HepG2 (cell line): Measurements from ENCODE around the gene PLEKHA5. TPM values are rescaled to one million over a fixed set of nuclear protein-coding genes. Genes with fewer than 3 reads are reported as not detected.

Source experiments
- ATAC-seq: fragments of 200-7000 bp; cut with Tn5 transposase; 3 replicates; pipeline ENCODE4 v1.9.1; 2020; ENCODE audit warnings: mild to moderate bottlenecking, moderate library complexity
- BruUV-seq: library from RNA; stranded (reverse); fragments of 400-500 nt; replicated peaks from 2 replicates; lab custom pipeline; 2021; lab: Mats Ljungman, UMichigan
- CTCF ChIA-PET: fragments of 300-600 bp; formaldehyde crosslinking; extraction: SDS; loops from one replicate; lab custom pipeline; 2021; ENCODE audit warnings: low total read pairs, inconsistent platforms, low intra/inter-chr PET ratio; lab: Yijun Ruan, JAX
- POLR2A ChIA-PET: fragments of 350-600 bp; sonication (Branson Sonifier 250); formaldehyde crosslinking; loops from one replicate; lab custom pipeline; 2020; ENCODE audit warnings: antibody characterized with exemption, inconsistent platforms; lab: Yijun Ruan, JAX
- DNase-seq: peaks from one replicate; pipeline ENCODE4 v3.0.0-alpha.2; 2015; ENCODE audit warnings: low spot score
- FAIRE-seq: peaks from 3 replicates; lab custom pipeline; 2011; peaks lifted over from hg19 to GRCh38; lab: Jason Lieb, UNC
- H2AFZ ChIP-seq: one replicate; pipeline ENCODE4 v1.6.1; 2011; ENCODE audit warnings: low read length, inconsistent platforms
- H3K27ac ChIP-seq: fragments of 300-600 bp; 3 replicates; pipeline ENCODE4 v1.8.0; 2011; ENCODE audit warnings: mixed run types, mild to moderate bottlenecking, mixed read lengths, low read length, inconsistent platforms; ENCODE audit not compliant: insufficient read depth; ENCODE audit errors: extremely low read length
- H3K27me3 ChIP-seq, 2 experiments: fragments of 200-600 bp in 1 of 2; 2 replicates in 1 of 2; 3 replicates in 1 of 2; pipeline versions ENCODE4 v1.6.0 to v1.8.0; 2011; ENCODE audit warnings: low read length in 2 of 2, mild to moderate bottlenecking in 2 of 2, moderate library complexity in 2 of 2, inconsistent platforms in 1 of 2; ENCODE audit not compliant: insufficient read depth in 2 of 2, control insufficient read depth in 1 of 2
- H3K36me3 ChIP-seq, 2 experiments: fragments of 200-600 bp in 1 of 2; replicated peaks in 1 of 2; 2 replicates in 1 of 2; 3 replicates in 1 of 2; pipeline versions ENCODE4 v1.5.1 to v1.8.0; 2011; ENCODE audit warnings: low read length in 2 of 2, inconsistent platforms in 1 of 2; ENCODE audit not compliant: insufficient read depth in 2 of 2, control insufficient read depth in 1 of 2
- H3K4me1 ChIP-seq: 2 replicates; pipeline ENCODE4 v1.5.1; 2012; ENCODE audit warnings: low read length, inconsistent platforms; ENCODE audit not compliant: insufficient read depth
- H3K4me2 ChIP-seq: 2 replicates; pipeline ENCODE4 v1.6.0; 2011; ENCODE audit warnings: low read depth, low read length, inconsistent platforms
- H3K4me3 ChIP-seq, 3 experiments: fragments of 200-600 bp in 1 of 3; sonication (generic), shearing (Covaris generic) in 1 of 3; replicated peaks in 1 of 3; 2 replicates each; pipeline ENCODE4 v1.5.1; 2011 to 2016; ENCODE audit warnings: low read length in 3 of 3, inconsistent platforms in 2 of 3, low read depth in 2 of 3, mild to moderate bottlenecking in 2 of 3, control low read depth in 1 of 3, mixed read lengths in 1 of 3; ENCODE audit not compliant: insufficient read depth in 1 of 3
- H3K79me2 ChIP-seq: one replicate; pipeline ENCODE4 v1.6.1; 2011; ENCODE audit warnings: low read length, inconsistent platforms; ENCODE audit not compliant: insufficient read depth
- H3K9ac ChIP-seq: 2 replicates; pipeline ENCODE4 v1.6.0; 2011; ENCODE audit warnings: mild to moderate bottlenecking, low read depth, low read length, inconsistent platforms; ENCODE audit not compliant: insufficient read depth
- H3K9me3 ChIP-seq: 2 replicates; pipeline ENCODE4 v1.5.1; 2012; ENCODE audit warnings: mild to moderate bottlenecking, low read length
- H4K20me1 ChIP-seq: 2 replicates; pipeline ENCODE4 v1.6.0; 2011; ENCODE audit warnings: inconsistent platforms, mild to moderate bottlenecking, low read length, moderate library complexity; ENCODE audit not compliant: insufficient read depth
- AGO2 ChIP-seq: fragments of 200-400 bp; formaldehyde crosslinking; optimal IDR thresholded peaks from 2 replicates; pipeline ENCODE3; 2017; ENCODE audit warnings: mild to moderate bottlenecking, low read depth, low read length, moderate library complexity
- AHR ChIP-seq: IDR thresholded peaks from 2 replicates; pipeline ENCODE4 v1.6.1; 2018; ENCODE audit warnings: missing genetic modification reagents, missing compliant biosample characterization
- E2F2 ChIP-seq: sonication (generic); formaldehyde crosslinking; IDR thresholded peaks from 2 replicates; pipeline ENCODE4 v1.4.0; 2020; ENCODE audit warnings: missing genetic modification reagents, borderline replicate concordance
- KLF15 ChIP-seq: sonication (generic); formaldehyde crosslinking; IDR thresholded peaks from 2 replicates; pipeline ENCODE4 v1.8.1; 2023; ENCODE audit warnings: borderline replicate concordance, mild to moderate bottlenecking, inconsistent platforms, missing genetic modification reagents, mixed read lengths
- MTF2 ChIP-seq: sonication (generic); formaldehyde crosslinking; IDR thresholded peaks from 2 replicates; pipeline ENCODE4 v1.5.0; 2020; ENCODE audit warnings: missing genetic modification reagents, borderline replicate concordance
- NPAS2 ChIP-seq: sonication (generic); formaldehyde crosslinking; IDR thresholded peaks from 2 replicates; pipeline ENCODE4 v1.8.0; 2022; ENCODE audit warnings: mild to moderate bottlenecking, missing genetic modification reagents, borderline replicate concordance
- RFX5 ChIP-seq: IDR thresholded peaks from 2 replicates; pipeline ENCODE4 v1.6.1; 2011; ENCODE audit warnings: low read depth, low read length, improper control_type of control experiment
- SRSF1 ChIP-seq: fragments of 200-400 bp; formaldehyde crosslinking; optimal IDR thresholded peaks from 2 replicates; pipeline ENCODE3; 2017; ENCODE audit warnings: mild to moderate bottlenecking, low read depth, low read length, moderate library complexity
- ZNF615 ChIP-seq: sonication (generic); formaldehyde crosslinking; IDR thresholded peaks from 2 replicates; pipeline ENCODE4 v1.5.0; 2020; ENCODE audit warnings: mild to moderate bottlenecking, missing genetic modification reagents, borderline replicate concordance
- ZNF713 ChIP-seq: sonication (generic); formaldehyde crosslinking; IDR thresholded peaks from 2 replicates; pipeline ENCODE4 v1.4.0; 2020; ENCODE audit warnings: mild to moderate bottlenecking, missing genetic modification reagents
- ZNF839 ChIP-seq: sonication (generic); formaldehyde crosslinking; IDR thresholded peaks from 2 replicates; pipeline ENCODE4 v1.4.0; 2020; ENCODE audit warnings: missing genetic modification reagents, mild to moderate bottlenecking, borderline replicate concordance
- ZSCAN25 ChIP-seq: sonication (generic); formaldehyde crosslinking; IDR thresholded peaks from 2 replicates; pipeline ENCODE4 v1.8.0; 2022; ENCODE audit warnings: mild to moderate bottlenecking, missing genetic modification reagents
- WGBS: methylation state at CpG from one replicate; pipeline ENCODE4 v1.1.6; 2017; ENCODE audit warnings: low lambda C conversion rate; 5-methylcytosine and 5-hydroxymethylcytosine counted together
- in situ Hi-C: cut with HindIII; loops from 2 replicates; pipeline ENCODE4 v1.10.0; 2017; ENCODE audit warnings: low pct_unique_long_range_greater_than_20kb; ENCODE audit not compliant: extremely low pct_ligation_motif_present
- intact Hi-C: fragments of 100-400 bp; cut with micrococcal nuclease; formaldehyde crosslinking; loops from one replicate; pipeline ENCODE4 v1.10.0; 2022; ENCODE audit not compliant: unreplicated experiment
- polyA plus RNA-seq, 8 experiments: library from polyadenylated mRNA; depleted of rRNA in 3 of 8; stranded (reverse) in 7 of 8; unstranded in 1 of 8; fragments of >200 nt; fragmentation: Illumina TruSeq in 4 of 8; extraction: Trizol in 4 of 8; gene quantifications; 2 replicates each; pipeline versions ENCODE4 v1.2.1 to v1.2.3, GENCODE V29; 2011 to 2016; ENCODE audit warnings: low read depth in 4 of 8, missing spikeins in 1 of 8, mixed read lengths in 1 of 8; ENCODE audit not compliant: insufficient read depth in 1 of 8
- total RNA-seq, 5 experiments: library from RNA; depleted of rRNA; stranded (reverse); fragments of >200 nt; fragmentation: Illumina TruSeq; extraction: Trizol; gene quantifications; 2 replicates each; pipeline ENCODE4 v1.2.3, GENCODE V29; 2016; ENCODE audit warnings: low read depth in 1 of 5
- TF ChIP-seq, protein P1 (sequence below): sonication (generic); formaldehyde crosslinking; IDR thresholded peaks from 2 replicates; pipeline ENCODE4 v1.9.0; 2021; ENCODE audit warnings: missing genetic modification reagents, mild to moderate bottlenecking, borderline replicate concordance
- TF ChIP-seq, protein P2 (sequence below): sonication (generic); formaldehyde crosslinking; IDR thresholded peaks from 2 replicates; pipeline ENCODE4 v1.4.0; 2020; ENCODE audit warnings: missing genetic modification reagents

PLEKHA5 gene
- total and polyA plus RNA-seq, 2 of the 13 experiments (the other 11 are each of a cell fraction or from before 2014, with no cell fraction given): 4.2 to 15.4 TPM

GRCh38 chr12:19150273-19150900 is 20.9 kb downstream of the PLEKHA5 start:
- ATAC-seq: no peak
- POLR2A ChIA-PET: no interaction called here
- DNase-seq: no peak
- Histone ChIP-seq H2AFZ (no peak overlapping the region), H4K20me1 (no peaks in the 10 kb centered on the region)
- BruUV-seq: no TSS peak
- no peak for FAIRE-seq
- TF ChIP-seq KLF15 (CRISPR knock-in tag): no peak
- no peak for TF ChIP-seq RFX5
- no peak for TF ChIP-seq MTF2 (CRISPR knock-in tag)
- TF ChIP-seq E2F2: no peak
- TF ChIP-seq AHR (CRISPR knock-in tag): no peak
- no peak for TF ChIP-seq ZSCAN25 (CRISPR knock-in tag)
- no peak for TF ChIP-seq ZNF615 (CRISPR knock-in tag)
- no peak for TF ChIP-seq NPAS2 (CRISPR knock-in tag)
- no peak for TF ChIP-seq AGO2
- TF ChIP-seq, protein P1, sequence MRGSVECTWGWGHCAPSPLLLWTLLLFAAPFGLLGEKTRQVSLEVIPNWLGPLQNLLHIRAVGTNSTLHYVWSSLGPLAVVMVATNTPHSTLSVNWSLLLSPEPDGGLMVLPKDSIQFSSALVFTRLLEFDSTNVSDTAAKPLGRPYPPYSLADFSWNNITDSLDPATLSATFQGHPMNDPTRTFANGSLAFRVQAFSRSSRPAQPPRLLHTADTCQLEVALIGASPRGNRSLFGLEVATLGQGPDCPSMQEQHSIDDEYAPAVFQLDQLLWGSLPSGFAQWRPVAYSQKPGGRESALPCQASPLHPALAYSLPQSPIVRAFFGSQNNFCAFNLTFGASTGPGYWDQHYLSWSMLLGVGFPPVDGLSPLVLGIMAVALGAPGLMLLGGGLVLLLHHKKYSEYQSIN: no peak
- TF ChIP-seq ZNF713 (CRISPR knock-in tag): no peak
- TF ChIP-seq ZNF839 (CRISPR knock-in tag): no peak
- TF ChIP-seq, protein P2, sequence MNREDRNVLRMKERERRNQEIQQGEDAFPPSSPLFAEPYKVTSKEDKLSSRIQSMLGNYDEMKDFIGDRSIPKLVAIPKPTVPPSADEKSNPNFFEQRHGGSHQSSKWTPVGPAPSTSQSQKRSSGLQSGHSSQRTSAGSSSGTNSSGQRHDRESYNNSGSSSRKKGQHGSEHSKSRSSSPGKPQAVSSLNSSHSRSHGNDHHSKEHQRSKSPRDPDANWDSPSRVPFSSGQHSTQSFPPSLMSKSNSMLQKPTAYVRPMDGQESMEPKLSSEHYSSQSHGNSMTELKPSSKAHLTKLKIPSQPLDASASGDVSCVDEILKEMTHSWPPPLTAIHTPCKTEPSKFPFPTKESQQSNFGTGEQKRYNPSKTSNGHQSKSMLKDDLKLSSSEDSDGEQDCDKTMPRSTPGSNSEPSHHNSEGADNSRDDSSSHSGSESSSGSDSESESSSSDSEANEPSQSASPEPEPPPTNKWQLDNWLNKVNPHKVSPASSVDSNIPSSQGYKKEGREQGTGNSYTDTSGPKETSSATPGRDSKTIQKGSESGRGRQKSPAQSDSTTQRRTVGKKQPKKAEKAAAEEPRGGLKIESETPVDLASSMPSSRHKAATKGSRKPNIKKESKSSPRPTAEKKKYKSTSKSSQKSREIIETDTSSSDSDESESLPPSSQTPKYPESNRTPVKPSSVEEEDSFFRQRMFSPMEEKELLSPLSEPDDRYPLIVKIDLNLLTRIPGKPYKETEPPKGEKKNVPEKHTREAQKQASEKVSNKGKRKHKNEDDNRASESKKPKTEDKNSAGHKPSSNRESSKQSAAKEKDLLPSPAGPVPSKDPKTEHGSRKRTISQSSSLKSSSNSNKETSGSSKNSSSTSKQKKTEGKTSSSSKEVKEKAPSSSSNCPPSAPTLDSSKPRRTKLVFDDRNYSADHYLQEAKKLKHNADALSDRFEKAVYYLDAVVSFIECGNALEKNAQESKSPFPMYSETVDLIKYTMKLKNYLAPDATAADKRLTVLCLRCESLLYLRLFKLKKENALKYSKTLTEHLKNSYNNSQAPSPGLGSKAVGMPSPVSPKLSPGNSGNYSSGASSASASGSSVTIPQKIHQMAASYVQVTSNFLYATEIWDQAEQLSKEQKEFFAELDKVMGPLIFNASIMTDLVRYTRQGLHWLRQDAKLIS (CRISPR knock-in tag): no peak
- TF ChIP-seq SRSF1: no peak
- TF ChIP-seq, all 625 proteins: peak for 0
- CTCF ChIA-PET: no interaction called here
- intact Hi-C loops (no loop called here), in situ Hi-C loops (no loop called here)
- H3K4me3 ChIP-seq: no peak overlapping the region
- 100% methylated on average over 2 of the region's 2 CpGs for WGBS
- H3K4me2 ChIP-seq: no peak overlapping the region
- H3K27me3 ChIP-seq: no peaks in the 10 kb centered on the region
- H3K36me3 ChIP-seq: 0 out of 5 replicates have a peak, but pooled peaks cover 0 to 2% of the 10 kb centered on the region in 2 experiments
- H3K27ac ChIP-seq: no peak overlapping the region
- H3K4me1 ChIP-seq: 0 out of 2 replicates have a peak, but pooled peaks cover 6% of the 10 kb centered on the region
- no peak overlapping the region for H3K9ac ChIP-seq
- H3K79me2 ChIP-seq: peaks cover 3% of the 10 kb centered on the region
- H3K9me3 ChIP-seq: no peaks in the 10 kb centered on the region
